Neural progenitor cell (in vitro differentiated cells): ENCODE measurements around the gene COL26A1. TPM values are rescaled to one million over a fixed set of nuclear protein-coding genes. Genes with fewer than 3 reads are reported as not detected.

Experiments
- DNase-seq: peaks from one replicate; pipeline ENCODE4 v3.0.0-alpha.2; 2016; ENCODE audit warnings: low spot score
- H2AFZ ChIP-seq: fragments of 200-600 bp; sonication (generic); replicated peaks from 2 replicates; pipeline ENCODE4 v1.6.1; 2016; ENCODE audit warnings: antibody characterized with exemption
- H3F3A ChIP-seq: fragments of 200-600 bp; sonication (generic); 2 replicates; pipeline ENCODE4 v1.6.1; 2016; ENCODE audit warnings: antibody characterized with exemption, low read depth
- H3K27ac ChIP-seq: fragments of 200-600 bp; sonication (generic); 2 replicates; pipeline ENCODE4 v1.5.1; 2016; ENCODE audit warnings: mild to moderate bottlenecking
- H3K27me3 ChIP-seq: fragments of 200-600 bp; sonication (generic); 2 replicates; pipeline ENCODE4 v1.6.1; 2016; ENCODE audit warnings: mild to moderate bottlenecking, moderate library complexity
- H3K36me3 ChIP-seq: fragments of 200-600 bp; sonication (generic); 2 replicates; pipeline ENCODE4 v1.5.1; 2016
- H3K4me1 ChIP-seq: fragments of 200-600 bp; sonication (generic); 2 replicates; pipeline ENCODE4 v1.6.1; 2016; ENCODE audit warnings: mixed run types
- H3K4me2 ChIP-seq: fragments of 200-600 bp; sonication (generic); 2 replicates; pipeline ENCODE4 v1.6.1; 2016
- H3K4me3 ChIP-seq: fragments of 200-600 bp; sonication (generic); 2 replicates; pipeline ENCODE4 v1.5.1; 2016
- H3K79me2 ChIP-seq: fragments of 200-600 bp; sonication (generic); 2 replicates; pipeline ENCODE4 v1.6.1; 2016; ENCODE audit warnings: low read depth
- H3K9ac ChIP-seq: fragments of 200-600 bp; sonication (generic); 2 replicates; pipeline ENCODE4 v1.6.1; 2016
- H3K9me3 ChIP-seq: fragments of 200-600 bp; sonication (generic); 2 replicates; pipeline ENCODE4 v1.5.1; 2016; ENCODE audit warnings: low read depth
- H4K20me1 ChIP-seq: fragments of 200-600 bp; sonication (generic); 2 replicates; pipeline ENCODE4 v1.6.1; 2016; ENCODE audit warnings: low read depth
- H3K27ac Mint-ChIP-seq: 3 replicates; pipeline ENCODE4 v1.8.0; 2021; ENCODE audit warnings: mixed read lengths
- H3K27me3 Mint-ChIP-seq: 2 replicates; pipeline ENCODE4 v1.8.0; 2022; ENCODE audit warnings: low read depth, mild to moderate bottlenecking, inconsistent platforms, moderate library complexity, mixed read lengths; ENCODE audit not compliant: insufficient read depth
- H3K36me3 Mint-ChIP-seq: 3 replicates; pipeline ENCODE4 v1.8.0; 2021; ENCODE audit warnings: mixed read lengths
- H3K4me1 Mint-ChIP-seq: 3 replicates; pipeline ENCODE4 v1.8.0; 2021; ENCODE audit warnings: mixed read lengths
- H3K4me3 Mint-ChIP-seq: 3 replicates; pipeline ENCODE4 v1.8.0; 2021; ENCODE audit warnings: mild to moderate bottlenecking, moderate library complexity, mixed read lengths
- H3K9me3 Mint-ChIP-seq: 3 replicates; pipeline ENCODE4 v1.8.0; 2020; ENCODE audit warnings: mixed read lengths
- EZH2 ChIP-seq: fragments of 200-600 bp; sonication (generic); IDR thresholded peaks from 2 replicates; pipeline ENCODE4 v1.6.1; 2017; ENCODE audit warnings: antibody characterized with exemption, mild to moderate bottlenecking, moderate library complexity
- EZH2phosphoT487 ChIP-seq: fragments of 200-600 bp; sonication (generic); IDR thresholded peaks from 2 replicates; pipeline ENCODE4 v1.6.1; 2017; ENCODE audit warnings: antibody characterized with exemption
- total RNA-seq: library from RNA; depleted of rRNA; stranded (reverse); fragments of >200 nt; gene quantifications from 2 replicates; pipeline ENCODE4 v1.2.3, GENCODE V29; 2015; ENCODE audit warnings: low replicate concordance
- TF ChIP-seq, protein P1 (sequence below): fragments of 200-600 bp; sonication (generic); IDR thresholded peaks from 2 replicates; pipeline ENCODE4 v1.5.1; 2017; ENCODE audit warnings: antibody characterized with exemption, mild to moderate bottlenecking

Gene COL26A1
- total RNA-seq, 1 donor from 2014 or later, result 26.7 TPM

DNA sequence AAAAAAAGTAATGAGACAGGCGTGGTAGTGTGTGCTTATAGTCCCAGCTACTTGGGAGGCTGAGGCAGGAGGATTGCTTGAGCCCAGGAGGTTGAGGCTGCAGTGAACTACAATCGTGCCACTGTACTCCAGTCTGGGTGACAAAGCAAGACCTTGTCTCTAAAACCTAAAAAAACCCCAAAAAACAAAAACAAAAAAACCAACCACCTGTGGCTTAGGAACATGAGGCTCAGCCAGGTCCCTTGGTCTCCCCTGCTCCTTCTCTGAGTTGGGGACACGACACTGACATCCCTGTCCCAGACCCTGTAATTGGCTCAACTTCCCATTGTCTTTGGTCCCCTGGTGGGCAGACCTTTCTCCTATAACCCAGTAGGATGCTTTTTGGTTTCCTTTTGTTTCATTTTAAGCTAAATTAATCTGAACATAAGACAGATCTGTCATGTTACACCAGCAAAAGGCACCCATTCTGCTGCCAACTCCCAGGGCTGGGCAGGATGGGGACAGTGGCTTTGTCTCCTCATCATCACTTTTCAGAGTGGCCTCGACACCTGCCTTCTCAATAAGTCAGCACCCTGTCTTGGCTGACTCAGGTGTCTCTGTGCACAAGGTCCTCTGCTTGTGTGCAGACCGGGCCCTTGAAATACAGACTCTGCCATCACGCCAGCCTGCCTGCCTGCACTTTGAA is 192.1 kb downstream of the COL26A1 start:
- Mint-ChIP-seq H3K27me3 (peaks cover 33% of the 10 kb centered on the region), H3K27ac (no peak overlapping the region), H3K4me3 (no peak overlapping the region), H3K9me3 (no peaks in the 10 kb centered on the region), H3K36me3 (peaks cover 14% of the 10 kb centered on the region), H3K4me1 (peaks cover 21% of the 10 kb centered on the region)
- peaks cover 5% of the 10 kb centered on the region for H3F3A ChIP-seq
- no peak for DNase-seq
- no peaks in the 10 kb centered on the region for H3K27me3 ChIP-seq
- H3K4me2 ChIP-seq, result no peak overlapping the region
- H3K4me1 ChIP-seq, result no peaks in the 10 kb centered on the region
- no peaks in the 10 kb centered on the region for H3K79me2 ChIP-seq
- H3K36me3 ChIP-seq, result no peaks in the 10 kb centered on the region
- no peak overlapping the region for H3K4me3 ChIP-seq
- H3K9ac ChIP-seq, result no peak overlapping the region
- no peak for TF ChIP-seq EZH2phosphoT487
- no peak overlapping the region for H2AFZ ChIP-seq
- peaks cover 26% of the 10 kb centered on the region for H4K20me1 ChIP-seq
- H3K9me3 ChIP-seq, result no peaks in the 10 kb centered on the region
- no peak overlapping the region for H3K27ac ChIP-seq

DNA sequence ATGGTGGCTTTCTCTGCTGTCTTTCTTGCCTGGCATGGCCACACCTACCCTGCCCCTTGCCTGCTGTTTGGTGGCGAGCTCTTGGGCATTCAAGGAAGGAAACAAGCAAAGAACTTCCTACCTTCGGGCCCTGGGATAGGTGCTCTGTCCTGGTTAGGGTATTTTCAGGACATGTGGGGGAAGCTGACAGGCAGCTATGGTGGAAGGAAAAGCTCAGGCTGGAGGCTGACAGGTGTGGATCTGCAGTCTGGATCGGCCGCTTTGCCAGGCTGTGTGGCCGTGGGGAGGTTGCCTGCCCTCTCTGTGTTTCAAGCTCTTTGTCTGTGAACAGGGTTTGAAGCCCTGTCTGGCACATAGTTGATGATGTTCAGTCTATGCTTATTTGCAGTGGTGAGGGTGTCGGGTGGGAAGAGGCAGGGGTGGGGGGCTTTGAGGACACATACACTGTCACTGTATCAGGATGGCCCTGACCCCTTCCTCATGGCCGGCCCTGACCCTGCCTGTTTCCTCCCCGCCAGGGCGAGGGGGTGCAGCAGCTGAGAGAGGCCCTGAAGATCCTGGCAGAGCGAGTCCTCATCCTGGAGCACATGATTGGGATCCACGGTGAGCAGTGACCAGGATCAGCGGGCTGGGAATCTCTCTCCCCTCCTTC is 192.7 kb downstream of the COL26A1 start:
- no peak overlapping the region for H3K4me3 ChIP-seq
- H3K4me1 ChIP-seq, result no peaks in the 10 kb centered on the region
- H3K4me2 ChIP-seq, result no peak overlapping the region
- H3F3A ChIP-seq, result peaks cover 5% of the 10 kb centered on the region
- Mint-ChIP-seq H3K27me3 (peaks cover 33% of the 10 kb centered on the region), H3K27ac (no peak overlapping the region), H3K4me3 (no peak overlapping the region), H3K36me3 (peaks cover 12% of the 10 kb centered on the region), H3K9me3 (no peaks in the 10 kb centered on the region), H3K4me1 (peaks cover 21% of the 10 kb centered on the region)
- no peak for DNase-seq
- H3K9me3 ChIP-seq, result no peaks in the 10 kb centered on the region
- no peaks in the 10 kb centered on the region for H3K79me2 ChIP-seq
- H2AFZ ChIP-seq, result no peak overlapping the region
- TF ChIP-seq, protein P1, sequence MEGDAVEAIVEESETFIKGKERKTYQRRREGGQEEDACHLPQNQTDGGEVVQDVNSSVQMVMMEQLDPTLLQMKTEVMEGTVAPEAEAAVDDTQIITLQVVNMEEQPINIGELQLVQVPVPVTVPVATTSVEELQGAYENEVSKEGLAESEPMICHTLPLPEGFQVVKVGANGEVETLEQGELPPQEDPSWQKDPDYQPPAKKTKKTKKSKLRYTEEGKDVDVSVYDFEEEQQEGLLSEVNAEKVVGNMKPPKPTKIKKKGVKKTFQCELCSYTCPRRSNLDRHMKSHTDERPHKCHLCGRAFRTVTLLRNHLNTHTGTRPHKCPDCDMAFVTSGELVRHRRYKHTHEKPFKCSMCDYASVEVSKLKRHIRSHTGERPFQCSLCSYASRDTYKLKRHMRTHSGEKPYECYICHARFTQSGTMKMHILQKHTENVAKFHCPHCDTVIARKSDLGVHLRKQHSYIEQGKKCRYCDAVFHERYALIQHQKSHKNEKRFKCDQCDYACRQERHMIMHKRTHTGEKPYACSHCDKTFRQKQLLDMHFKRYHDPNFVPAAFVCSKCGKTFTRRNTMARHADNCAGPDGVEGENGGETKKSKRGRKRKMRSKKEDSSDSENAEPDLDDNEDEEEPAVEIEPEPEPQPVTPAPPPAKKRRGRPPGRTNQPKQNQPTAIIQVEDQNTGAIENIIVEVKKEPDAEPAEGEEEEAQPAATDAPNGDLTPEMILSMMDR, result no peak
- TF ChIP-seq EZH2phosphoT487, result no peak
- H3K36me3 ChIP-seq, result no peaks in the 10 kb centered on the region
- no peaks in the 10 kb centered on the region for H3K27me3 ChIP-seq
- H4K20me1 ChIP-seq, result peaks cover 23% of the 10 kb centered on the region
- H3K9ac ChIP-seq, result no peak overlapping the region
- no peak overlapping the region for H3K27ac ChIP-seq

DNA sequence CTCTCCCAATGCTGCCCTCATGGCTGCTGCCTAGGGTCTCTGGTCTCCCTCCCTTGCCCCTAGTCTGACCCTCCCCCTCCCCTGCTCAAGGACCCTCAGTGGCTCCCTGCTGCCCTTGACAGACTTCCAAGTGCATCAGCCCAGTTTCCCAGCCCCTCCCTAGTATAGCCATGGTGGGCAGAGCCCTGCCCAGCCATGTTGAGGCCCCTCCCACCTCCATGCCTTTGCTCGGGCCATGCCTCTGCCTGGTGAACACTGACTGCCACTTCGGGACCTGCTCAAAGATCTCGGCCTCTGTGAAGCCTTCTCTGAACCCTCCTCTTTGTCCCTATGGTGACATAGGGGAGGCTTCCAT is 193.2 kb downstream of the COL26A1 start:
- H3K4me3 Mint-ChIP-seq, result no peak overlapping the region
- H3K27me3 Mint-ChIP-seq, result peaks cover 33% of the 10 kb centered on the region
- H4K20me1 ChIP-seq, result peaks cover 18% of the 10 kb centered on the region
- no peaks in the 10 kb centered on the region for H3K79me2 ChIP-seq
- H3K4me2 ChIP-seq, result no peak overlapping the region
- H3K9me3 Mint-ChIP-seq, result no peaks in the 10 kb centered on the region
- H3K4me1 ChIP-seq, result no peaks in the 10 kb centered on the region
- peaks cover 12% of the 10 kb centered on the region for H3K36me3 Mint-ChIP-seq
- H3K4me3 ChIP-seq, result no peak overlapping the region
- DNase-seq, result no peak
- H3K27ac Mint-ChIP-seq, result no peak overlapping the region
- H3K36me3 ChIP-seq, result no peaks in the 10 kb centered on the region
- peaks cover 21% of the 10 kb centered on the region for H3K4me1 Mint-ChIP-seq
- H3K27me3 ChIP-seq, result no peaks in the 10 kb centered on the region
- no peak overlapping the region for H3K9ac ChIP-seq
- H3F3A ChIP-seq, result peaks cover 6% of the 10 kb centered on the region
- no peak overlapping the region for H3K27ac ChIP-seq
- TF ChIP-seq EZH2phosphoT487, result no peak
- no peak for TF ChIP-seq EZH2
- TF ChIP-seq, protein P1, result no peak
- H3K9me3 ChIP-seq, result no peaks in the 10 kb centered on the region
- no peak overlapping the region for H2AFZ ChIP-seq

DNA sequence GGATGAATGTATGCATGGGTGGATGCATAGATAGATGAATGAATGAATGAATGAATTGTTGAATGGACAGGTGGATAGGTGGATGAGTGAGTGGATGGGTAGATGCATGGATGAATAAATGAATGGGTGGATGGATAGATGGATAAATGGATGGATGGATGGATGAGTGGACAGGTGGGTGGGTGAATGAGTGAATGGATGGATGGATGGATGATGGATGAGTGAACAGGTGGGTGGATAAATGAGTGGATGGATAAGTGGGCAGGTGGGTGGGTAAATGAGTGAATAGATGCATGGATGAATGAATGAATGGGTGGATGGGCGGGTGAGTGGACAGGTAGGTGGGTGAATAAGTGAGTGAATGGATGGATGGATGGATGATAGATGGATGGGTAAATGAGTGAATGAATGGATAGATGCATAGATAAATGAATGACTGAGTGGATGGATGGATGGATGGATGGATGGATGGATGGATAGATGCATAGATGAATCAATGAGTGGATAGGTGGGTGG is 193.8 kb downstream of the COL26A1 start:
- Mint-ChIP-seq H3K27ac (no peak overlapping the region), H3K4me1 (peaks cover 21% of the 10 kb centered on the region), H3K9me3 (no peaks in the 10 kb centered on the region), H3K4me3 (no peak overlapping the region), H3K36me3 (peaks cover 12% of the 10 kb centered on the region), H3K27me3 (peaks cover 28% of the 10 kb centered on the region)
- DNase-seq, result no peak
- no peaks in the 10 kb centered on the region for H3K79me2 ChIP-seq
- no peak overlapping the region for H3K4me2 ChIP-seq
- H3K4me3 ChIP-seq, result no peak overlapping the region
- H3F3A ChIP-seq, result peaks cover 5% of the 10 kb centered on the region
- no peaks in the 10 kb centered on the region for H3K9me3 ChIP-seq
- no peak overlapping the region for H3K9ac ChIP-seq
- TF ChIP-seq EZH2phosphoT487 (no peak), EZH2 (no peak)
- TF ChIP-seq, protein P1, result no peak
- no peak overlapping the region for H2AFZ ChIP-seq
- no peaks in the 10 kb centered on the region for H3K4me1 ChIP-seq
- no peak overlapping the region for H3K27ac ChIP-seq
- H4K20me1 ChIP-seq, result peaks cover 12% of the 10 kb centered on the region
- no peaks in the 10 kb centered on the region for H3K36me3 ChIP-seq
- H3K27me3 ChIP-seq, result no peaks in the 10 kb centered on the region
